ENCODE results near the gene LRP1B. TPM values are rescaled to one million over a fixed set of nuclear protein-coding genes. Genes with fewer than 3 reads are reported as not detected.

Gene LRP1B
- total RNA-seq, 1 donor from 2014 or later, result 8.8 TPM

DNA sequence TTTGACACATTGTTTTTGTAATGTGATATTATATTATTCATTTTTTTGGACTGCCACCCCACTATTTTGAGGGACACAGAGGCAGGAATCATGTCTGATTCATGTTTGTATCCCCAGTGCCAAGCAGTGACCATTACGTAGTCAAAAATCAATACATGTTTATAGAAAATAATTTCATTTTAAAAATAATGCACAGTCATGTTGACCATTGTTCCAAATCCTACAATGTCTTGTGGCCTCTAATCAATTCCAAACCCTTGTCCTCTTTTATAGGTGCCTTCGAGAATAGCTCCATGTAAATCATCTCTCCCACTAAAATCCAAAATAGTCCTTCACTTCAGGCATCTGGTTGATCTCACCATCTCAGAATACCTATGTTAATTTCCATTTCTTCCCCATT is 454.7 kb downstream of the LRP1B start:
- intact Hi-C loops (cut with DNase I), result no loop called here
- no peak overlapping the region for H3K27ac ChIP-seq
- H3K36me3 ChIP-seq, result no peaks in the 10 kb centered on the region
- H3K9me3 ChIP-seq, result no peaks in the 10 kb centered on the region
- no peak for DNase-seq (ENCODE audit: extremely low spot score in 2 of 2)
- no peaks in the 10 kb centered on the region for H3K4me1 ChIP-seq
- H3K4me3 ChIP-seq, result no peak overlapping the region
- no peak for TF ChIP-seq POLR2AphosphoS5 (IDR thresholded peaks at IDR 0.05; ENCODE audit: insufficient read depth in 1 of 2, low read depth in 1 of 2)
- H3K27me3 ChIP-seq, result no peaks in the 10 kb centered on the region

DNA sequence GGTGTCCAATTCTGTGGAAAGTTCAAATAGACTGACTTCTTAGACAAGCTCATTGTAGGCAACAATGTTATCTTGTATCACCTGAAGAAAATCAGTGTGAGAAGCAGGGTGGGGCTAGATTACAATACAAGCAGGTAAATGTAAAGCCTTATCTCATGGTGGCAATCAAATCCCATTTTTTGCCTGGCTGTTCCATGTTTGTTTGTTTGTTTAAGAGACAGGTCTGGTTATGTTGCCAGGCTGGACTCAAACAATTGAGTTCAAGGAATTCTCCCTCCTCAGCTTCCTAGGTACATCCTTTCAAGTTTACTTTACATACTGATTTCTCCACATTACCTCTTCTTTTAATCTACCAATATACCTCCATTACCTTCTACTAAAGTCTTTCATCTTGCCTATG is 464.6 kb downstream of the LRP1B start:
- intact Hi-C loops (cut with DNase I), result no loop called here

DNA sequence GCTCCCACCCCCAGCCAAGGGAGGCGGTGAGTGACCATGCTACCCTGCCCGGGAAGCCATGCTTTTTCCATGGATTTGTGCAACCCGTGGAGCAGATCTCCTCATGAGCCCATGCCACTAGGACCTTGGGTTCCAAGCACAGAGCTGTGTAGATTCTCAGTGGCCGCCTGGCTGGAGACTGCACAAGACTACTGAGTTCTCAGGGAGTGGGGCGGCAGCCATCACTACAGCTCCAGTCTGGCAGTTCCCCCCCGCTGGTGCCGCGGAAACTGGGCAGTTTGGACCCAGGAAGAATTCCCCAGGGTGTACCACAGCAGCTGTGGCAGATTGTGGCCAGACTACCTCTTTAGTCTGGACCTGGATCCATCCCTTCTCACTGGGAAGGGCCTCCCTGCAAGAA is 470.6 kb downstream of the LRP1B start:
- H3K27ac ChIP-seq, result no peak overlapping the region
- no peaks in the 10 kb centered on the region for H3K4me1 ChIP-seq
- no peaks in the 10 kb centered on the region for H3K36me3 ChIP-seq
- intact Hi-C loops (cut with DNase I), result no loop called here
- DNase-seq (ENCODE audit: extremely low spot score in 2 of 2), result no peak
- no peak overlapping the region for H3K4me3 ChIP-seq
- H3K27me3 ChIP-seq, result no peaks in the 10 kb centered on the region
- H3K9me3 ChIP-seq, result no peaks in the 10 kb centered on the region
- TF ChIP-seq, protein P1, sequence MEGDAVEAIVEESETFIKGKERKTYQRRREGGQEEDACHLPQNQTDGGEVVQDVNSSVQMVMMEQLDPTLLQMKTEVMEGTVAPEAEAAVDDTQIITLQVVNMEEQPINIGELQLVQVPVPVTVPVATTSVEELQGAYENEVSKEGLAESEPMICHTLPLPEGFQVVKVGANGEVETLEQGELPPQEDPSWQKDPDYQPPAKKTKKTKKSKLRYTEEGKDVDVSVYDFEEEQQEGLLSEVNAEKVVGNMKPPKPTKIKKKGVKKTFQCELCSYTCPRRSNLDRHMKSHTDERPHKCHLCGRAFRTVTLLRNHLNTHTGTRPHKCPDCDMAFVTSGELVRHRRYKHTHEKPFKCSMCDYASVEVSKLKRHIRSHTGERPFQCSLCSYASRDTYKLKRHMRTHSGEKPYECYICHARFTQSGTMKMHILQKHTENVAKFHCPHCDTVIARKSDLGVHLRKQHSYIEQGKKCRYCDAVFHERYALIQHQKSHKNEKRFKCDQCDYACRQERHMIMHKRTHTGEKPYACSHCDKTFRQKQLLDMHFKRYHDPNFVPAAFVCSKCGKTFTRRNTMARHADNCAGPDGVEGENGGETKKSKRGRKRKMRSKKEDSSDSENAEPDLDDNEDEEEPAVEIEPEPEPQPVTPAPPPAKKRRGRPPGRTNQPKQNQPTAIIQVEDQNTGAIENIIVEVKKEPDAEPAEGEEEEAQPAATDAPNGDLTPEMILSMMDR (IDR thresholded peaks at IDR 0.05), result no peak
- TF ChIP-seq POLR2AphosphoS5 (IDR thresholded peaks at IDR 0.05; ENCODE audit: insufficient read depth in 1 of 2, low read depth in 1 of 2) (no peak), POLR2A (IDR thresholded peaks at IDR 0.05) (no peak)

More for the DNA sequence above, 464.6 kb downstream of the LRP1B start:
- TF ChIP-seq POLR2AphosphoS5 (IDR thresholded peaks at IDR 0.05; ENCODE audit: insufficient read depth in 1 of 2, low read depth in 1 of 2) (no peak), POLR2A (IDR thresholded peaks at IDR 0.05) (no peak)
- TF ChIP-seq, protein P1 (IDR thresholded peaks at IDR 0.05), result no peak
- H3K9me3 ChIP-seq, result no peaks in the 10 kb centered on the region
- no peaks in the 10 kb centered on the region for H3K36me3 ChIP-seq
- H3K27me3 ChIP-seq, result no peaks in the 10 kb centered on the region
- H3K4me1 ChIP-seq, result no peaks in the 10 kb centered on the region
- no peak overlapping the region for H3K27ac ChIP-seq
- no peak for DNase-seq (ENCODE audit: extremely low spot score in 2 of 2)
- no peak overlapping the region for H3K4me3 ChIP-seq

DNA sequence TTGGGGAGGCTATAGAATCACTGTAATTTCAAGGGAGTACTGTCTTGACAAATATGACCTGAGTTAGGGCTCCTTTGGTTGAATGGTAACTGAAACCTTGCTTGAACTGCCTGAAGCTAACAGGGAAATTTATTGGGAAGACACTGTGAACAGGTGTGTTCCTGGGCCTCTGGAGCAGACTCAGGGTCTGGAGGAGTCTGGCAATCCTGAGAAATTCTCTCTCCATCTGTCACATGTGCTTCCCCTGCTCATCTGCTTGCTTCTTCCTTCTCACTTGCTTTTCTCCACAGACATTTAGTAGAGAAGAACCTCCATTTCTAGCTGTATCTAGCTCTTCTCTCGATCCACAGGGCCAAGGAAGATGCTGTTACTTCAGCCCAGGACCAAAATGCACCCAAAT is 476.5 kb downstream of the LRP1B start:
- no peak overlapping the region for H3K27ac ChIP-seq
- H3K9me3 ChIP-seq, result no peaks in the 10 kb centered on the region
- intact Hi-C loops (cut with DNase I), result no loop called here
- no peaks in the 10 kb centered on the region for H3K36me3 ChIP-seq
- no peak overlapping the region for H3K4me3 ChIP-seq
- no peak for DNase-seq (ENCODE audit: extremely low spot score in 2 of 2)
- H3K27me3 ChIP-seq, result no peaks in the 10 kb centered on the region
- TF ChIP-seq POLR2A (IDR thresholded peaks at IDR 0.05) (no peak), POLR2AphosphoS5 (IDR thresholded peaks at IDR 0.05; ENCODE audit: insufficient read depth in 1 of 2, low read depth in 1 of 2) (no peak)
- TF ChIP-seq, protein P1 (IDR thresholded peaks at IDR 0.05), result no peak
- no peaks in the 10 kb centered on the region for H3K4me1 ChIP-seq

DNA sequence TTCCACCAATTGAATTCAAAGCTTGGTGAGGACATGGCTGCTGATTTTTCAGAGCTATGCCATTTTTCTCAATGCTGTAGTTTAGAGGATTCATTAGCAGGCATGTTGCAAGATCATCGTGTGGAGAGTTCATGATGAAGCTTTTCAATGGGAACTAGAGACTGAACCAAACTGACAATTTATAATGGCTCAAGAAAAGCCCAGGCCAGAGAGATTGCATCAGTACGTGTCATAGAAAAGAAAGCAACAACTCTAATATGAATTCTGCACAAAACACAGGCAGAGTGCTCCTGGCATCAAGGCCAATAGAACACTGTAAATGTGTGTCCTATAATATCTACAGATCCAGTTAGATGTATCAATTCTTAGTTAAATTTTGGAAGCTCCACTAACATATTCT is 477.6 kb downstream of the LRP1B start:
- no peaks in the 10 kb centered on the region for H3K9me3 ChIP-seq
- H3K27me3 ChIP-seq, result no peaks in the 10 kb centered on the region
- H3K27ac ChIP-seq, result no peak overlapping the region
- no peaks in the 10 kb centered on the region for H3K36me3 ChIP-seq
- no peak overlapping the region for H3K4me3 ChIP-seq
- no peaks in the 10 kb centered on the region for H3K4me1 ChIP-seq
- TF ChIP-seq POLR2A (IDR thresholded peaks at IDR 0.05), result no peak
- intact Hi-C loops (cut with DNase I), result no loop called here
- DNase-seq (ENCODE audit: extremely low spot score in 2 of 2), result no peak

DNA sequence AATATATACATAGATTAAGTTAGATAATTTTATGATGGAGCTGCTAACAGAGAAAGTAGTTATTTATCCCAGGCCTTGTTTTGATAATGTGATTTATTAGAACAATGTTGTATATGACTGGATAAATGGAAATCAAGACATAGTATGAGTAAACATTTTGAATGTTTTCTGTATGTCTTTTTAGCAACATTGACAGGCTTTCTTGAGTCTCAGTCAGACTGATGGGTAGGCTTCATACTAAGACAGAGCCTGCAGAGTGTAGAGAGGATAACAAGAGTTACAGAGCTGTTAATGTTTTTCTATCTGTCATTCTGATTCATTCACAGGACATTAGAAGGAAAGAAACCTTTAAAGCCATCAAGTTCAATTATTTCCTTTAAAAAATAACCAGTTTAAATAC is 478.5 kb downstream of the LRP1B start:
- no peak for TF ChIP-seq POLR2AphosphoS5 (IDR thresholded peaks at IDR 0.05; ENCODE audit: insufficient read depth in 1 of 2, low read depth in 1 of 2)
- intact Hi-C loops (cut with DNase I), result no loop called here
- no peak for DNase-seq (ENCODE audit: extremely low spot score in 2 of 2)

DNA sequence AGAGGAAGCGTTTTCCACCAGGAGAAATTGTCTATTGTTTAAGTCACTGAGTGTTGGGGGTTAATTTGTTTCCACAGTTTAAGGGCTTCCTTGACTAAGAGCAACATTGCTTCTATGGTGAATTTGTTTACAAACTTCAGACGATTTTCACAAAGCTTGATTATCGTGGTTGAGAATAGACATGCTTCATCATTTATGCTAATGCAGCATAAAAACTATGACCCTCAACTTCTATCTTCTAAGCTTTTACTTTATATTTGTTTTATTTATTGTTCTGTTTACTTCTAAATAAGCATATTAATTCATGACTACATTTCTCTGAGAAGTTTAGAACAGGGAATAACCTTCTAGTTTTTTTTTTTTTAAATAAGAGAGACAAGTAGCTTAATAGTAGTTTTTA is 483.5 kb downstream of the LRP1B start:
- TF ChIP-seq POLR2A (IDR thresholded peaks at IDR 0.05) (no peak), POLR2AphosphoS5 (IDR thresholded peaks at IDR 0.05; ENCODE audit: insufficient read depth in 1 of 2, low read depth in 1 of 2) (no peak)
- TF ChIP-seq, protein P1 (IDR thresholded peaks at IDR 0.05), result no peak
- Histone ChIP-seq H3K4me3 (no peak overlapping the region), H3K27me3 (no peaks in the 10 kb centered on the region), H3K36me3 (no peaks in the 10 kb centered on the region), H3K27ac (no peak overlapping the region), H3K9me3 (no peaks in the 10 kb centered on the region), H3K4me1 (no peaks in the 10 kb centered on the region)
- DNase-seq (ENCODE audit: extremely low spot score in 2 of 2), result no peak
- intact Hi-C loops (cut with DNase I), result no loop called here

More for the DNA sequence above, 478.5 kb downstream of the LRP1B start:
- Histone ChIP-seq H3K27me3 (no peaks in the 10 kb centered on the region), H3K27ac (no peak overlapping the region), H3K4me1 (no peaks in the 10 kb centered on the region), H3K36me3 (no peaks in the 10 kb centered on the region), H3K4me3 (no peak overlapping the region), H3K9me3 (no peaks in the 10 kb centered on the region)

All from vagina (tissue), 2 donors.